ENCODE data around the gene GXYLT2.
A peak's percentile ranks its signal among the peaks of the same experiment; 100 is the strongest.

Gene GXYLT2

DNA sequence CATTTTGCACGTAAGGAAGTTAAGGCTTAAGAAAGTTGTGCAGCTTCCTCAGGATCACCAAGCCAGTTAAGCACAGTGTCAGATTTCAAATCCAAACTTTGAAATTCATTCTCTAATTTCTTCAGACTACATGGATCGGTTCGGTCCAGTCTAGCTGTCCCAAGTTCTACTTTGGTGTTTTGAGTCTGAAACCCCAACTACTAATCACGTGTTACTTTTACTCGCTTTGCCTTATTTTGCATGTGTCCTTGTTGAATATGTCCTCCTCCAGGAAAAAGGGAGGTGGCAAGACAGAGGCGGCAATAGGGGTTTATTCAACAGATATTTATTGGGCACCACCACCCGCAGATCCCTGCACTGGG, 522 bp upstream of the GXYLT2 start:
- TF ChIP-seq POLR2A (IDR thresholded peaks at IDR 0.05; ENCODE audit: low read length) (no peak), GATA1 (IDR thresholded peaks at IDR 0.05; ENCODE audit: low read depth, low read length) (no peak)
- no peak for DNase-seq

DNA sequence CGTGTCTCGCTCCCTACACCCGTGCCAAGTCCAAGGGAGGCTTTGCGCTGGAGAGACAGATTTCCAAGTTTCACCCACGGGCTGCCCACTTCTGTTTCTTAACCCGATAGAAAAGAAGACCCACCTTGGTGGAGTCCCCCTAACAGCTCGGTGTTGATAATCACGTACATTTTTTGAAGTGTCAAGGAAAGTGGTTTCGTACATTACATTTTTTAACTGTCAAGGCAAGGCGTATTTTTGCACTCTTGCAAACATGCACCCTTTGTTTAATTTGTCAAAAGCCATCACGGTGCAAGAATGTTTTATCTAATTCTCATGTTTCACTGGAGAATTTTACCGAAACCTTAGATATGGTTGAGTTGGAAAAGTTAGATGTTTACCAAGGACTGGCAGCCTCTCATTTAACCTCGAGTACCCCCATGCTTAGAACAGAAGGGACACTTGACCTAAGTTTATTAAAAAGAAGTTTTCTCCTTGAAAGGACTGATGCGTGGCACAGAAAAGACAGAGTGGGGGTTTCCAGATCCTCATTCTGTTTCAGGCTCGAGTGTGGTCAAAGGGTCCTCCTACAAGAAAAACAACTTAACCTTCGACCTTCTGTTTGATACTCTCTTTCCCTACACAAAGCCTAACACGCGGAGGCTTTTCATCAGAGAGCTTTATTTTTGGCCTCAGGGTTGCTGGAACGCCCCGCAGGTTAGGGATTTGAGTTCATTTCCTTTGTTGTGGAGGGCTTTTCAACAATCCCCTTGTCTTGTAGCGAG, 882 bp downstream of the GXYLT2 start:
- TF ChIP-seq POLR2A (IDR thresholded peaks at IDR 0.05; ENCODE audit: low read length) (no peak), GATA1 (IDR thresholded peaks at IDR 0.05; ENCODE audit: low read depth, low read length) (no peak)
- no peak for DNase-seq

GRCh38 chr3:72889310-72890165, 1.7 kb downstream of the GXYLT2 start:
- TF ChIP-seq GATA1 (IDR thresholded peaks at IDR 0.05; ENCODE audit: low read depth, low read length) = no peak
- DNase-seq = no peak

DNA sequence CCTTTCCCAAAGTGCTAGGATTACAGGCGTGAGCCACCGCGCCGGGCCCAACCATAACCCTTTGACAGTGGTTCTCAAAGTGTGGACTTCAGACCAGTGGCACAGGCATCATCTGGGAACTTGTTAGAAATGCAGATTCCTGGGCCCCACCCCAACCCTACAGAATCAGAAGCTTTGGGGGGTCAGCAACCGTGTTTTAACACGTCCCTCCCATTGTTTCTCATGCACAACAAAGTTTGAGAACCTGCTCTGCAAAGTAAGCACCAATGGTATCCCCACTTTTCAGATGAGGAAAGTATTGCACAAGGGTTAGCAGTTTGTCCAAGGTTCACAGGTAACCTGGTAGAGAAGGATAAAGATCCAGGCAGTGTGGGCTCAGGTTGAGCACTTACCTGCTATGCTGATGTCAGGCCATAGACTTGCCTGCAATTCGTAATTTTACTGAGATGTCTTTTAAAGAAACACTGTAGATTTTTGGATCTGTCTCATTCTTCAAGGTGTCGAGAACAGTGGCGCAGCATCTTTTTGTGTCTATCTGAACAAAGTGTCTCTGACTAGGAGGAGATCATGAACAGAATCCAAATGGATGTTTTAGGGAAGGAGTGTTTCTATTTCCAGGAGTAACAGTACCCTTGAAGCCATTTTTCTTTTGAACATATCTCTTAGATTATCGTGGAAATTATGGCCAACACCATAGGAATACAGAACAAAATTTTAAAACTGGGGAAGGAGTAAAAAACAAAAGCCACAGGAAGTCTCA, 2.5 kb downstream of the GXYLT2 start:
- no peak for DNase-seq
- TF ChIP-seq POLR2A (IDR thresholded peaks at IDR 0.05; ENCODE audit: low read length) = no peak
- no peak for TF ChIP-seq GATA1 (IDR thresholded peaks at IDR 0.05; ENCODE audit: low read depth, low read length)

GRCh38 chr3:72891053-72891855, 3.4 kb downstream of the GXYLT2 start:
- DNase-seq = no peak
- TF ChIP-seq GATA1 (IDR thresholded peaks at IDR 0.05; ENCODE audit: low read depth, low read length) = no peak
- no peak for TF ChIP-seq POLR2A (IDR thresholded peaks at IDR 0.05; ENCODE audit: low read length)

DNA sequence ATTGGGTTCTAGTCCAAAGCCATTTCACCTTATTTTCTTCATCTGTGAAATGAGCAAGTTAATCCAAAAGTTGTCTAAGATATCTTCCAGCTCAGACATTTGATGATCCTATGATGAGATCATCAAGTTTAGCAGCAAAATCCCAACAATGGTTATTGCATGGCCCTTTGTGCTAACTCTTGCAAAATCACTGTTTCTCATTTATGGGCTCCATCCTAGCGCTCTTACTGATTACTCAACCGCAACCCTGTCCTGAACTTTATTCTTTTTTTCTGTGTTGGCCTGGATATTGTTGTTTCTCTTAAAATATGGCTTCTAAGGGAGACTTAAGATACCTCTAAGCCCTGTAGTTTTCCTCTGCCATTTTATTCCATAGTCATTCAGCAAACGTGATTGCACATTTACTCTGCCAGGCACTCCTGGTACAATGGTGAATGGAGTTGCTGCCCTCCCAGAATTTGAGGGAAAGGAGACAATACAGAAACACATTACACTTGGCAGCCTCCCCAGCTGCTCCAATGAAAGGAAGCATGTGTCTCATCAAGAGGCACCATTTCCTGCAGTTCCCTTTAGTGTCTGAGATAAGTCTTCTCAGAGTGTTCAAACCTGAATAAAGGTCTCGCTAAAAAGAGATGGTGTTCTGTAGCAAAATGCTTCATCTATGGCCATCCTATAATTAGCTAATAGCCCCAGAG, 4.4 kb downstream of the GXYLT2 start:
- no peak for TF ChIP-seq POLR2A (IDR thresholded peaks at IDR 0.05; ENCODE audit: low read length)
- TF ChIP-seq GATA1 (IDR thresholded peaks at IDR 0.05; ENCODE audit: low read depth, low read length) = no peak
- no peak for DNase-seq

- TF ChIP-seq POLR2A (IDR thresholded peaks at IDR 0.05; ENCODE audit: low read length) (no peak), GATA1 (IDR thresholded peaks at IDR 0.05; ENCODE audit: low read depth, low read length) (no peak)
Measured at GRCh38 chr3:72892870-72893269, 5.0 kb downstream of the GXYLT2 start.

GRCh38 chr3:72894976-72895552, 7.2 kb downstream of the GXYLT2 start:
- TF ChIP-seq GATA1 (IDR thresholded peaks at IDR 0.05; ENCODE audit: low read depth, low read length) (no peak), POLR2A (IDR thresholded peaks at IDR 0.05; ENCODE audit: low read length) (no peak)
- no peak for DNase-seq

More at GRCh38 chr3:72892870-72893269, 5.0 kb downstream of the GXYLT2 start:
- peak; percentile 37 to 43 for DNase-seq

GRCh38 chr3:72896996-72897757, 9.3 kb downstream of the GXYLT2 start:
- DNase-seq = no peak
- no peak for TF ChIP-seq GATA1 (IDR thresholded peaks at IDR 0.05; ENCODE audit: low read depth, low read length)
- no peak for TF ChIP-seq POLR2A (IDR thresholded peaks at IDR 0.05; ENCODE audit: low read length)

DNA sequence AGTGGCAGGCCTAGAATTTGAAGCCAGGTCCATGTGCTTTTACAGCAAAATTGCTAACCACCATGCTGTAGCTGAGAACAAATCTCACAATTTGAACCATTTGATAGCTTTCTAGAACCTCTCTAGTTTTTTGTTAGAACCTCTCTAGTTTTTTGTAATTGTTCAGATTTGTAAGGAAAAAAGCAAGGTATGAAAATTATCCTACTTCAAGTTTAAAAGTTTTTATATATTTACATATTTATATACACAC, 9.8 kb downstream of the GXYLT2 start:
- no peak for DNase-seq
- TF ChIP-seq POLR2A (IDR thresholded peaks at IDR 0.05; ENCODE audit: low read length) (no peak), GATA1 (IDR thresholded peaks at IDR 0.05; ENCODE audit: low read depth, low read length) (no peak)

GRCh38 chr3:72899349-72899765, 11.5 kb downstream of the GXYLT2 start:
- no peak for DNase-seq
- TF ChIP-seq POLR2A (IDR thresholded peaks at IDR 0.05; ENCODE audit: low read length) (no peak), GATA1 (IDR thresholded peaks at IDR 0.05; ENCODE audit: low read depth, low read length) (no peak)

DNA sequence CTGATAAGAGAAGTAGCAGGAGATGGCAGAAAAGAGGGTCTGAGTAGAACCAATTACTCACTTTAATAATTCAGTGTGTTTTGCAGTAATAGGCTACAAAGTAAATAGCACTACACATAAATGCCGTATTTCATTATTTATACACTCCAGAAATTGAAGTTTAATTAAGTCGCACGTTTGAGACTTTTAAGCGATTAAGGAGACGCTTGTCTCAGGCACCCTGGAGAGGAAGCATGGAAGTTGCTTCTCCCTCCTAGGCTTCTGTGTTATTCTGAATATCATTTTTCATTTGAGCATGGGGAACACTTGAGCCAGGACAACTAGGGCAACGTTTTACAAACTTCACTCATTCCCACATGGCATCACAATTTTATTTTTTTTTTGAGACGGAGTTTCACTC, 12.2 kb downstream of the GXYLT2 start:
- DNase-seq = no peak
- TF ChIP-seq GATA1 (IDR thresholded peaks at IDR 0.05; ENCODE audit: low read depth, low read length) (no peak), POLR2A (IDR thresholded peaks at IDR 0.05; ENCODE audit: low read length) (no peak)

Measured in erythroblast (primary cell).